ENCODE measurements around the gene DNAAF2. TPM values are rescaled to one million over a fixed set of nuclear protein-coding genes. Genes with fewer than 3 reads are reported as not detected.
A peak's percentile ranks its signal among the peaks of the same experiment; 100 is the strongest.

The DNAAF2 gene
- total and polyA plus RNA-seq, 2 of the 13 experiments (the other 11 are each of a cell fraction or from before 2014, with no cell fraction given) = 6.1 to 13.6 TPM

- peak; percentile 99 for TF ChIP-seq HNRNPLL (IDR thresholded peaks at IDR 0.05; ENCODE audit: low read depth, low read length, poor library complexity, severe bottlenecking)
- peak; percentile 99 for TF ChIP-seq CTCF (CRISPR knock-in tag; IDR thresholded peaks at IDR 0.05)
- TF ChIP-seq ZBTB44 (CRISPR knock-in tag; IDR thresholded peaks at IDR 0.05) = no peak
- peak; percentile 27; the same call in 1 of the 2 replicates for TF ChIP-seq IRX3 (CRISPR knock-in tag; IDR thresholded peaks at IDR 0.05; ENCODE audit: borderline replicate concordance, low read depth)
- no peak for TF ChIP-seq NFE2L1 (CRISPR knock-in tag; IDR thresholded peaks at IDR 0.05; ENCODE audit: borderline replicate concordance)
- peak in 1 of 2 experiments; percentile 71; a peak in 2 of 4 replicates for TF ChIP-seq ATF4 (CRISPR knock-in tag; IDR thresholded peaks at IDR 0.05)
- TF ChIP-seq ZNF10 (CRISPR knock-in tag; IDR thresholded peaks at IDR 0.05; ENCODE audit: borderline replicate concordance, low read depth) = no peak
- no peak; the same call in 1 of the 2 replicates for TF ChIP-seq MED13 (CRISPR knock-in tag; IDR thresholded peaks at IDR 0.05)
- no peak; the same call in 1 of the 2 replicates for TF ChIP-seq RCOR2 (CRISPR knock-in tag; IDR thresholded peaks at IDR 0.05)
- TF ChIP-seq ZBTB46 (CRISPR knock-in tag; IDR thresholded peaks at IDR 0.05; ENCODE audit: borderline replicate concordance) = peak; percentile 85; the same call in 1 of the 2 replicates
- TF ChIP-seq ZNF557 (CRISPR knock-in tag; IDR thresholded peaks at IDR 0.05) = no peak
- peak; percentile 95 for TF ChIP-seq ZNF574 (CRISPR knock-in tag; IDR thresholded peaks at IDR 0.05)
- peak; percentile 90 for TF ChIP-seq ZMAT3 (CRISPR knock-in tag; conservative IDR thresholded peaks at IDR 0.05)
- TF ChIP-seq TIGD3 (CRISPR knock-in tag; IDR thresholded peaks at IDR 0.05; ENCODE audit: borderline replicate concordance) = no peak
- TF ChIP-seq ZFP36 (IDR thresholded peaks at IDR 0.05; ENCODE audit: borderline replicate concordance, low read depth, low read length, partially characterized antibody) = no peak
- TF ChIP-seq MYC (CRISPR knock-in tag; IDR thresholded peaks at IDR 0.05; ENCODE audit: borderline replicate concordance) = peak; percentile 81
- no peak for TF ChIP-seq STAT5B (CRISPR knock-in tag; IDR thresholded peaks at IDR 0.05)
Observed at GRCh38 chr14:49633640-49634546, 1.2 kb downstream of the DNAAF2 start (continued).
